Fibroblast of lung (primary cell): ENCODE data around the gene RASSF1. TPM values are rescaled to one million over a fixed set of nuclear protein-coding genes. Genes with fewer than 3 reads are reported as not detected.

Experiments used
- DNase-seq, 2 donors: peaks; one replicate each; pipeline versions ENCODE4 v3.0.0 to v3.0.0-alpha.2; 2010; ENCODE audit warnings: low read depth in 2 of 2
- H2AFZ ChIP-seq: 2 replicates; pipeline ENCODE4 v1.5.1; 2012; ENCODE audit warnings: low read length, control low read depth, inconsistent platforms
- H3K27ac ChIP-seq: 2 replicates; pipeline ENCODE4 v1.5.1; 2011; ENCODE audit warnings: low read length, control low read depth; ENCODE audit not compliant: insufficient read depth
- H3K27me3 ChIP-seq: 2 replicates; pipeline ENCODE4 v1.5.1; 2011; ENCODE audit warnings: mild to moderate bottlenecking, low read length; ENCODE audit not compliant: control insufficient read depth, insufficient read depth
- H3K36me3 ChIP-seq: 2 replicates; pipeline ENCODE4 v1.5.1; 2011; ENCODE audit warnings: low read length; ENCODE audit not compliant: control insufficient read depth, insufficient read depth
- H3K4me1 ChIP-seq: 2 replicates; pipeline ENCODE4 v1.5.1; 2011; ENCODE audit warnings: low read length; ENCODE audit not compliant: control insufficient read depth, insufficient read depth; ENCODE audit errors: extremely low read depth
- H3K4me2 ChIP-seq: 2 replicates; pipeline ENCODE4 v1.5.1; 2011; ENCODE audit warnings: low read length, control low read depth; ENCODE audit not compliant: insufficient read depth; ENCODE audit errors: extremely low read depth
- H3K4me3 ChIP-seq, 4 experiments: fragments of 200-600 bp in 1 of 4; sonication (generic) in 1 of 4; replicated peaks in 1 of 4; 2 replicates each; pipeline ENCODE4 v1.5.1; 2011 to 2016; ENCODE audit warnings: low read length in 4 of 4, low read depth in 3 of 4, mild to moderate bottlenecking in 3 of 4, control low read depth in 2 of 4, inconsistent platforms in 1 of 4, mixed read lengths in 1 of 4; ENCODE audit not compliant: insufficient read depth in 1 of 4; ENCODE audit errors: control extremely low read depth in 1 of 4
- H3K79me2 ChIP-seq: 2 replicates; pipeline ENCODE4 v1.5.1; 2012; ENCODE audit warnings: mild to moderate bottlenecking, low read length, inconsistent platforms; ENCODE audit not compliant: control insufficient read depth, insufficient read depth
- H3K9ac ChIP-seq: 2 replicates; pipeline ENCODE4 v1.5.1; 2011; ENCODE audit warnings: mild to moderate bottlenecking, low read length, control low read depth; ENCODE audit not compliant: insufficient read depth
- H3K9me3 ChIP-seq: 2 replicates; pipeline ENCODE4 v1.5.1; 2012; ENCODE audit warnings: low read depth, low read length; ENCODE audit not compliant: control insufficient read depth, insufficient read depth
- H4K20me1 ChIP-seq: 2 replicates; pipeline ENCODE4 v1.5.1; 2011; ENCODE audit warnings: low read length; ENCODE audit not compliant: control insufficient read depth, insufficient read depth; ENCODE audit errors: extremely low read depth
- CTCF ChIP-seq, 2 donors: IDR thresholded peaks in 1 of 2; conservative IDR thresholded peaks in 1 of 2; 1 replicate in 1 of 2; 2 replicates in 1 of 2; pipeline ENCODE4 v1.5.1; 2011 to 2012; ENCODE audit warnings: low read length in 2 of 2, control low read depth in 1 of 2, inconsistent platforms in 1 of 2, low read depth in 1 of 2, mild to moderate bottlenecking in 1 of 2
- EZH2 ChIP-seq: IDR thresholded peaks from 2 replicates; pipeline ENCODE4 v1.5.1; 2012; ENCODE audit warnings: low read length, control low read depth, mild to moderate bottlenecking; ENCODE audit errors: missing control alignments
- polyA plus RNA-seq, 2 donors: library from polyadenylated mRNA; depleted of rRNA in 1 of 2; stranded (reverse) in 1 of 2; unstranded in 1 of 2; fragments of >200 nt; gene quantifications; 2 replicates each; pipeline ENCODE4 v1.2.1, GENCODE V29; 2011 to 2012; ENCODE audit warnings: missing spikeins in 1 of 2
- total RNA-seq: library from RNA; depleted of rRNA; stranded (reverse); fragments of >200 nt; gene quantifications from 2 replicates; pipeline ENCODE4 v1.2.1, GENCODE V29; 2014

The RASSF1 gene
- total and polyA plus RNA-seq, 2 donors (not counting 1 experiment from before 2014, with no cell fraction given) = 32.4 to 41.7 TPM

- Histone ChIP-seq H4K20me1 (no peaks in the 10 kb centered on the region), H3K36me3 (peaks cover 22% of the 10 kb centered on the region), H3K79me2 (peaks cover 75% of the 10 kb centered on the region), H3K27me3 (no peaks in the 10 kb centered on the region), H3K9ac (peak overlapping the region; percentile 51), H3K4me2 (peak overlapping the region; percentile 64), H3K4me3 (peak overlapping the region in 1 of 4 experiments; percentile 1), H3K4me1 (peaks cover 18% of the 10 kb centered on the region), H3K9me3 (no peaks in the 10 kb centered on the region), H3K27ac (peak overlapping the region; percentile 97), H2AFZ (no peak overlapping the region)
- TF ChIP-seq EZH2 (no peak), CTCF (conservative IDR thresholded peaks at IDR 0.05 in 1 of 2, IDR thresholded peaks at IDR 0.05 in 1 of 2; ENCODE audit: low read depth in 1 of 2, low read length in 2 of 2) (no peak)
- DNase-seq = no peak
These were observed 6.1 kb downstream of the RASSF1 start for GRCh38 chr3:50334339-50335075.

- Histone ChIP-seq H3K9ac (peak overlapping the region; percentile 51), H3K4me2 (peak overlapping the region; percentile 64), H3K27me3 (no peaks in the 10 kb centered on the region), H3K27ac (peak overlapping the region; percentile 97), H3K79me2 (peaks cover 73% of the 10 kb centered on the region), H3K4me3 (peak overlapping the region in 1 of 4 experiments; percentile 1), H3K36me3 (peaks cover 23% of the 10 kb centered on the region), H2AFZ (no peak overlapping the region), H3K9me3 (no peaks in the 10 kb centered on the region), H4K20me1 (no peaks in the 10 kb centered on the region), H3K4me1 (peaks cover 18% of the 10 kb centered on the region)
- no peak for TF ChIP-seq EZH2
- no peak for TF ChIP-seq CTCF (conservative IDR thresholded peaks at IDR 0.05 in 1 of 2, IDR thresholded peaks at IDR 0.05 in 1 of 2; ENCODE audit: low read depth in 1 of 2, low read length in 2 of 2)
- peak; percentile 44 to 68 for DNase-seq
These were observed 6.8 kb downstream of the RASSF1 start for GRCh38 chr3:50333744-50334328.

GRCh38 chr3:50331364-50331907 is 9.2 kb downstream of the RASSF1 start:
- Histone ChIP-seq H3K4me2 (no peak overlapping the region), H3K79me2 (peaks cover 69% of the 10 kb centered on the region), H3K4me3 (no peak overlapping the region), H3K4me1 (peaks cover 20% of the 10 kb centered on the region), H3K9ac (no peak overlapping the region), H4K20me1 (no peaks in the 10 kb centered on the region), H3K36me3 (peaks cover 23% of the 10 kb centered on the region), H3K27ac (no peak overlapping the region), H3K9me3 (no peaks in the 10 kb centered on the region), H2AFZ (no peak overlapping the region), H3K27me3 (no peaks in the 10 kb centered on the region)
- no peak for DNase-seq
- TF ChIP-seq EZH2 (no peak), CTCF (conservative IDR thresholded peaks at IDR 0.05 in 1 of 2, IDR thresholded peaks at IDR 0.05 in 1 of 2; ENCODE audit: low read depth in 1 of 2, low read length in 2 of 2) (no peak)
